Measurements from ENCODE around the gene SNX8.
A peak's percentile ranks its signal among the peaks of the same experiment; 100 is the strongest.

The SNX8 gene

DNA sequence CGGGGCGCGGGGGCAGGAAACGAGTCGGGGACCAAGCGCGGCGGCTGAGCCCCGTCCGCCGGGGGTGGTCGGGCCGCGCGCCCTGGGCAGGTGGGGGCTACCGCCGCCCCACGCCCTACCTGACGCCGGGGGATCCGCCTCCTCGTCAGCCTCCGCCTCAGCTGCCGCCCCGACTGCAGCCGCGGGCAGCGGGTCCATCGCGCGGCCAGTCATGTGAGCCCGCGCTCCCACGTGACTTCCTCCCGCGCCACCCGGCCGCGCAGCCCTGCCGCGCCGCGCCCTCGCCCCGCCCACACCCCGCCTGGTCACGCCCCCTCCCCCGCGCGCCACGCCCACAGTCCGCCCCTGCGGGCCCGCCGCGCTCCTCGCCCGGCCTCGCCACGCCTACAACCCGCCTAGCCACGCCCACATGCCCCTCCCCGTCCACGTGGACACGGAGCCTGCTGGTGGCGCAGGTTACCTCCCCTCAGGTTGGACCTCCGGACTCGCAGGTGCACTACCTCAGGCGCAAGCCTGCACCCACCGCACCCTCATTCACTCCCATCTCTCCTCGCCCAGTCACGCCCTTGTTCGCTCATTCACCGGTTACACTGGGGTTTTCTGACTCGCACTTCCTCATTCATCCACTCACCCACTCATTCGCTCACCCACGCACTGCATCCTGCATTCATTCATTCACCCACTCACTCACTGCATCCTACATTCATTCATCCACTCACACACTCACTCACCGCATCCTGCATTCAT lies at the start of gene SNX8:
Gene SNX8, minus strand, starts transcription at position 233 of the 747 bp plus-strand sequence. Its CDS starts 20 bp downstream, at position 213.
- peak within 1 kb of the TSS; percentile 66 for H3K9ac ChIP-seq (ENCODE audit: low read length)
- no peaks in the 10 kb centered on the region for H3K36me3 ChIP-seq (ENCODE audit: control insufficient read depth, insufficient read depth, low read length)
- H3K27ac ChIP-seq (ENCODE audit: low read depth, low read length): no peak within 1 kb of the TSS

DNA sequence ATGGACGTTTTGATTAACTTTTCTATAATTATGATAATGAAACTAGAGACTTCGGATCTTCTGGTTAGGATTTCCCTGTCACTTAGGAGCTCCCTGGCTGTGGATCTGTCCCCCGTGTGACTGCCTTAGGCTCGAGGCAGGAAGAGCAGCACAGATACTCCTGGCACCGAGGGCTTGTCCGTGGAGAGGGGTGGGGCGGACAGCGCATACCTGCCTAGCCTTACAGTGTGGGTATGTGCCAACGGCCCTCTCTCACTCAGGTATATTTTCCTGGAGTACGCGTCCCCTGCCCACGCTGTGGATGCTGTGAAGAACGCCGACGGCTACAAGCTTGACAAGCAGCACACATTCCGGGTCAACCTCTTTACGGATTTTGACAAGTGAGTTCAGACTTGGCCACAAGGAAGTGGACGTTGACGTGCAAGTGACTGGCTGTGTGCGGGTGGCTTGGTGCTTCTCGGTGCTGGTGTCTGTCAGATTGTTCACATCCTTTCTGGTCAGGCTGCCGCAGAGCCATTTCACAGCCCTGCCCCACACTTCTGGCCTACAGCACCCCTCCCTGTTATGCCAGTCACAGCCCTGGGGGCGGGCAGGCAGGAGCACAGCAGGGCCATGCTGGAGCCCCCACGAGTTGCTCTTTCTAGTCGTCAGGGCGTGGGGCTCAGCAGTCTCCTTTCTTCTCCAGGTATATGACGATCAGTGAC lies 48.3 kb upstream of the SNX8 start:
- Histone ChIP-seq H3K4me3 (ENCODE audit: low read length) (no peak overlapping the region), H3K4me1 (ENCODE audit: control insufficient read depth, insufficient read depth, low read length) (no peaks in the 10 kb centered on the region), H3K9ac (ENCODE audit: low read length) (no peak overlapping the region), H3K27ac (ENCODE audit: low read depth, low read length) (no peak overlapping the region), H3K36me3 (ENCODE audit: control insufficient read depth, insufficient read depth, low read length) (peaks cover 30% of the 10 kb centered on the region), H3K27me3 (ENCODE audit: control insufficient read depth, insufficient read depth, low read length) (no peaks in the 10 kb centered on the region)

More for the DNA sequence above, at the start of gene SNX8:
- Histone ChIP-seq H3K27me3 (ENCODE audit: control insufficient read depth, insufficient read depth, low read length) (no peaks in the 10 kb centered on the region), H3K4me1 (ENCODE audit: control insufficient read depth, insufficient read depth, low read length) (no peaks in the 10 kb centered on the region), H3K4me3 (ENCODE audit: low read length) (peak within 1 kb of the TSS; percentile 82)

DNA sequence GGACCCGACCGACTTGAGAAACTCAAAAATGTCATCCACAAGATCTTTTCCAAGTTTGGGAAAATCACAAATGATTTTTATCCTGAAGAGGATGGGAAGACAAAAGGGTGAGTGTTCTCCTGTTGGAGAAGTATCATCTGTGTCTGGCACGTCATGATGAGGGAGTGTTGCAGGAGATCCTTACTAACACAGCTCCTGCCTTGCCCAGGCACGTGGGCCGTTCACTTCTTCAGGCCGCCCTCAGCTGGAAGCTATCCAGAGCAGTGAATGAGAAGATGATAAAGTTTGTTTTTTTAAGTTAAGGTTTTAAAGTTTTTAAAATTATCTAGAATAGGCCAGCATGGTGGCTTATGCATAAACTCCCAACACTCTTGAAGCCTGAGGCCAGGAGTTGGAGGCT lies 46.6 kb upstream of the SNX8 start:
- Histone ChIP-seq H3K27me3 (ENCODE audit: control insufficient read depth, insufficient read depth, low read length) (no peaks in the 10 kb centered on the region), H3K36me3 (ENCODE audit: control insufficient read depth, insufficient read depth, low read length) (peaks cover 21% of the 10 kb centered on the region), H3K4me1 (ENCODE audit: control insufficient read depth, insufficient read depth, low read length) (peaks cover 12% of the 10 kb centered on the region), H3K9ac (ENCODE audit: low read length) (no peak overlapping the region), H3K27ac (ENCODE audit: low read depth, low read length) (no peak overlapping the region), H3K4me3 (ENCODE audit: low read length) (no peak overlapping the region)

GRCh38 chr7:2359610-2360009 lies 45.4 kb upstream of the SNX8 start:
- no peak overlapping the region for H3K9ac ChIP-seq (ENCODE audit: low read length)
- H3K36me3 ChIP-seq (ENCODE audit: control insufficient read depth, insufficient read depth, low read length): peaks cover 21% of the 10 kb centered on the region

DNA sequence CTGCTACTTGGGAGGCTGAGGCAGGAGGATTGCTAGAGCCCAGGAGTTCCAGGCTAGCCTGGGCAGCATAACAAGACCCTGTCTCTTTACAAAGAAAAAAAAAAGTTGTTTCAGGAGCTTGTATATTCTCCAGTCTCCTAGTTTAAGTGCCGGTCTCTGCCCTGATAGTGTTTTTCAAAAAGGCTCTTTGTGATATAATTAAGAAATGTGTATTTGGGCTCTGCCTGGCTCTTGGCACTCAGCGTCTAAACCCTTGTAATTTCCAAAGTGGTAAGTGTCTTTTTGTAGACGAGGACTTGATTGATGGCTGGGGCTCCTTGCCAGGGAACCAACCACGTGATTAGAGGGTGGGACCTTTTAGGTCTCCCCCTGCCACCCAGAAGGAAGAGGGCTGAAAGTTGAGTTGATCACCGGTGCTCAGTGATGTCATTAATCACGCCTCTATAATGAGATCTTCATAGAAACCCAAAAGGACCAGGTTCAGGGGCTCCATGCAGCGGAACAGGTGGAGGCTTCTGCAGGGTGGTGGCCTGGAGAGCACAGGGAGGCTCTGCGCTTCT lies 44.8 kb upstream of the SNX8 start:
- H3K4me3 ChIP-seq (ENCODE audit: low read length): no peak overlapping the region
- H3K36me3 ChIP-seq (ENCODE audit: control insufficient read depth, insufficient read depth, low read length): peaks cover 15% of the 10 kb centered on the region
- H3K4me1 ChIP-seq (ENCODE audit: control insufficient read depth, insufficient read depth, low read length): peaks cover 14% of the 10 kb centered on the region
- H3K27me3 ChIP-seq (ENCODE audit: control insufficient read depth, insufficient read depth, low read length): no peaks in the 10 kb centered on the region
- H3K27ac ChIP-seq (ENCODE audit: low read depth, low read length): no peak overlapping the region
- no peak overlapping the region for H3K9ac ChIP-seq (ENCODE audit: low read length)

More at GRCh38 chr7:2359610-2360009, 45.4 kb upstream of the SNX8 start:
- peaks cover 14% of the 10 kb centered on the region for H3K4me1 ChIP-seq (ENCODE audit: control insufficient read depth, insufficient read depth, low read length)
- H3K27me3 ChIP-seq (ENCODE audit: control insufficient read depth, insufficient read depth, low read length): no peaks in the 10 kb centered on the region
- H3K4me3 ChIP-seq (ENCODE audit: low read length): no peak overlapping the region
- no peak overlapping the region for H3K27ac ChIP-seq (ENCODE audit: low read depth, low read length)

GRCh38 chr7:2357571-2357970 lies 43.3 kb upstream of the SNX8 start:
- Histone ChIP-seq H3K4me3 (ENCODE audit: low read length) (no peak overlapping the region), H3K36me3 (ENCODE audit: control insufficient read depth, insufficient read depth, low read length) (peaks cover 6% of the 10 kb centered on the region), H3K9ac (ENCODE audit: low read length) (no peak overlapping the region), H3K27ac (ENCODE audit: low read depth, low read length) (no peak overlapping the region), H3K27me3 (ENCODE audit: control insufficient read depth, insufficient read depth, low read length) (no peaks in the 10 kb centered on the region), H3K4me1 (ENCODE audit: control insufficient read depth, insufficient read depth, low read length) (peaks cover 14% of the 10 kb centered on the region)

DNA sequence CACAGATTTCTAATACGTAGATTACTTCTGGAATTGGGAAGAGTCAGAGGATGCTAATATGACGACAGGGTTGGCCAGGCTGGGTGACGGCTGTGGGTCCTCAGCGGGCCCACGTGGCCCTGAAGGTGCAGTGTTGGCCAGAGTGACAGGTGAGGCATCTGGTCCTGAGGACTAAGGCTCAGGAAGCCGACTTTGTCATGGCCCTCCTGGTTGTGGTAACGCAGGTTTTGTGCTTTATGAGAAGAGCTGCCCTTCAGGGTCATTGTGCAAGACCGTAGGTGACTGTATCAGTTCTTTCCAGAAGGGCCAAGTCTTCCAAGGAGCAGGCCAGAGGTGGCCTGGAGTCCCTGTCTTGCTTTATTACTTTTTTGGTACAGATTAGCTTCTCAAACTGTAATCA lies 42.9 kb upstream of the SNX8 start:
- no peaks in the 10 kb centered on the region for H3K27me3 ChIP-seq (ENCODE audit: control insufficient read depth, insufficient read depth, low read length)
- no peak overlapping the region for H3K27ac ChIP-seq (ENCODE audit: low read depth, low read length)
- no peak overlapping the region for H3K4me3 ChIP-seq (ENCODE audit: low read length)
- no peak overlapping the region for H3K9ac ChIP-seq (ENCODE audit: low read length)
- peaks cover 3% of the 10 kb centered on the region for H3K36me3 ChIP-seq (ENCODE audit: control insufficient read depth, insufficient read depth, low read length)
- H3K4me1 ChIP-seq (ENCODE audit: control insufficient read depth, insufficient read depth, low read length): peaks cover 14% of the 10 kb centered on the region

DNA sequence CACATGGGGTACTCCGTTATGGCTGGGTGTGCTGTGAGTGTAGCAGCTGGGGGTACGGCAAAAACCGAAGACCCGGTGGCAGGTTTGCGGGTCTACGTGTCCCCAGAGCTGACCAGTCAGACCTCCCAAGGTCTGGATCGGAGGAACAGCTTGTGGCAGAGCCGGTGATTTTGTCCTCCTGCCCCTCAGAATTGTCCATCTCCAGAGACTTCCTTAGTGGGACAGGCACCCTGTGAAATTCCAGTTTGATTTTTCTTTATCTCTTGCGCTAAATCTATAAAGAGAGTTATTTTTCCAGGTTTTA lies 41.4 kb upstream of the SNX8 start:
- no peak overlapping the region for H3K9ac ChIP-seq (ENCODE audit: low read length)
- H3K4me1 ChIP-seq (ENCODE audit: control insufficient read depth, insufficient read depth, low read length): peaks cover 14% of the 10 kb centered on the region
- H3K4me3 ChIP-seq (ENCODE audit: low read length): peak overlapping the region; percentile 91
- H3K36me3 ChIP-seq (ENCODE audit: control insufficient read depth, insufficient read depth, low read length): peaks cover under 1% of the 10 kb centered on the region
- no peaks in the 10 kb centered on the region for H3K27me3 ChIP-seq (ENCODE audit: control insufficient read depth, insufficient read depth, low read length)
- no peak overlapping the region for H3K27ac ChIP-seq (ENCODE audit: low read depth, low read length)

DNA sequence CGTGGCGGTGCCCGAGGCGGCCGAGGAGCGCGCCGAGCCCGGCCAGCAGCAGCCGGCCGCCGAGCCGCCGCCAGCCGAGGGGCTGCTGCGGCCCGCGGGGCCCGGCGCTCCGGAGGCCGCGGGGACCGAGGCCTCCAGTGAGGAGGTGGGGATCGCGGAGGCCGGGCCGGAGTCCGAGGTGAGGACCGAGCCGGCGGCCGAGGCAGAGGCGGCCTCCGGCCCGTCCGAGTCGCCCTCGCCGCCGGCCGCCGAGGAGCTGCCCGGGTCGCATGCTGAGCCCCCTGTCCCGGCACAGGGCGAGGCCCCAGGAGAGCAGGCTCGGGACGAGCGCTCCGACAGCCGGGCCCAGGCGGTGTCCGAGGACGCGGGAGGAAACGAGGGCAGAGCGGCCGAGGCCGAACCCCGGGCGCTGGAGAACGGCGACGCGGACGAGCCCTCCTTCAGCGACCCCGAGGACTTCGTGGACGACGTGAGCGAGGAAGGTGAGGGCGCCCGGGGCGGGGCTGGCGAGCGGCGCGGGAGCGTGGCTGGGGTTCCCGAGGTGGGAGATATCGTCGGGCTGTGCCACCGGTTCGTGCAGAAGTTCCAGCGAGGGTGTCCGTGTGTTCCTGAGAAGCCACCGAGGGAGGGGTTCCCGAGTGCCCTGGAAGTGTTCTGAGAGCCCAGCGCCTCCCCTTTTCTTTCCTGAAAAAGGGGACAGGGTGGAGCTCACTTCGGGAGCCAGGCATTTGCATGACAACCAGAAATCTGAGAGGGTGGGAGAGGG lies 40.9 kb upstream of the SNX8 start:
- Histone ChIP-seq H3K4me1 (ENCODE audit: control insufficient read depth, insufficient read depth, low read length) (peaks cover 14% of the 10 kb centered on the region), H3K9ac (ENCODE audit: low read length) (peak overlapping the region; percentile 80), H3K4me3 (ENCODE audit: low read length) (peak overlapping the region; percentile 91), H3K36me3 (ENCODE audit: control insufficient read depth, insufficient read depth, low read length) (no peaks in the 10 kb centered on the region), H3K27ac (ENCODE audit: low read depth, low read length) (peak overlapping the region; percentile 100), H3K27me3 (ENCODE audit: control insufficient read depth, insufficient read depth, low read length) (no peaks in the 10 kb centered on the region)

GRCh38 chr7:2354186-2354938 lies 40.1 kb upstream of the SNX8 start, which contains the start of gene EIF3B:
EIF3B (plus strand) TSS chr7:2354827; CDS start chr7:2354922, 95 bp downstream.
- H3K27ac ChIP-seq (ENCODE audit: low read depth, low read length): peak within 1 kb of the TSS; percentile 100
- no peaks in the 10 kb centered on the region for H3K27me3 ChIP-seq (ENCODE audit: control insufficient read depth, insufficient read depth, low read length)
- H3K4me1 ChIP-seq (ENCODE audit: control insufficient read depth, insufficient read depth, low read length): peaks cover 14% of the 10 kb centered on the region
- no peaks in the 10 kb centered on the region for H3K36me3 ChIP-seq (ENCODE audit: control insufficient read depth, insufficient read depth, low read length)
- H3K9ac ChIP-seq (ENCODE audit: low read length): peak within 1 kb of the TSS; percentile 100
- peak within 1 kb of the TSS; percentile 91 for H3K4me3 ChIP-seq (ENCODE audit: low read length)

DNA sequence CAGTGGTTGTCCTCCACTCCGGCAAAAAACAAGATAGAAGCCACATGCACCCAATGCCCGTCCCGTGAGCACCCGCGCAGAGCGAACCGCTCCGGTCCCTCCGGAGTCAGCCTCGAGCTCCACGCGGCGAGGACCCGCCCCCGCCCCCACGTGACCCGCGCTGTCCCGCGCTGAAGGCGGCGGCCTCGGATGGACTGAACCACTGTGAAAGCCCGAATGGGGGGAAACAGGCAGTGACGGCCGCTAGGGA lies 39.6 kb upstream of the SNX8 start:
- Histone ChIP-seq H3K36me3 (ENCODE audit: control insufficient read depth, insufficient read depth, low read length) (no peaks in the 10 kb centered on the region), H3K4me1 (ENCODE audit: control insufficient read depth, insufficient read depth, low read length) (peaks cover 14% of the 10 kb centered on the region), H3K27ac (ENCODE audit: low read depth, low read length) (peak overlapping the region; percentile 100), H3K9ac (ENCODE audit: low read length) (peak overlapping the region; percentile 100), H3K4me3 (ENCODE audit: low read length) (peak overlapping the region; percentile 91), H3K27me3 (ENCODE audit: control insufficient read depth, insufficient read depth, low read length) (no peaks in the 10 kb centered on the region)

All from rectal smooth muscle tissue (tissue), 1 donor.